ENCODE results near the gene BPIFB1. TPM values are rescaled to one million over a fixed set of nuclear protein-coding genes. Genes with fewer than 3 reads are reported as not detected.
A peak's percentile ranks its signal among the peaks of the same experiment; 100 is the strongest.

The BPIFB1 gene
- total and polyA plus RNA-seq, 2 of the 13 experiments (the other 11 are each of a cell fraction or from before 2014, with no cell fraction given): 0.82 to 4.4 TPM

GRCh38 chr20:33282991-33283555, at the start of gene BPIFB1 (continued):
- TF ChIP-seq ZNF281 (CRISPR knock-in tag; IDR thresholded peaks at IDR 0.05; ENCODE audit: borderline replicate concordance): peak; percentile 9; the same call in 1 of the 2 replicates
- TF ChIP-seq SMAD3 (CRISPR knock-in tag; IDR thresholded peaks at IDR 0.05): 0 out of 2 replicates have a peak, but pooled peaks have one; percentile 27
- peak; percentile 13; the same call in 1 of the 2 replicates for TF ChIP-seq FOXK1 (CRISPR knock-in tag; IDR thresholded peaks at IDR 0.05; ENCODE audit: borderline replicate concordance, low read depth)
- peak; percentile 71 for TF ChIP-seq ZNF501 (CRISPR knock-in tag; IDR thresholded peaks at IDR 0.05)
- peak; percentile 84 for TF ChIP-seq ZNF687 (CRISPR knock-in tag; IDR thresholded peaks at IDR 0.05)
- TF ChIP-seq DPF2 (CRISPR knock-in tag; IDR thresholded peaks at IDR 0.05; ENCODE audit: borderline replicate concordance, low read depth): peak; percentile 51; the same call in 1 of the 2 replicates
- TF ChIP-seq, protein P1, sequence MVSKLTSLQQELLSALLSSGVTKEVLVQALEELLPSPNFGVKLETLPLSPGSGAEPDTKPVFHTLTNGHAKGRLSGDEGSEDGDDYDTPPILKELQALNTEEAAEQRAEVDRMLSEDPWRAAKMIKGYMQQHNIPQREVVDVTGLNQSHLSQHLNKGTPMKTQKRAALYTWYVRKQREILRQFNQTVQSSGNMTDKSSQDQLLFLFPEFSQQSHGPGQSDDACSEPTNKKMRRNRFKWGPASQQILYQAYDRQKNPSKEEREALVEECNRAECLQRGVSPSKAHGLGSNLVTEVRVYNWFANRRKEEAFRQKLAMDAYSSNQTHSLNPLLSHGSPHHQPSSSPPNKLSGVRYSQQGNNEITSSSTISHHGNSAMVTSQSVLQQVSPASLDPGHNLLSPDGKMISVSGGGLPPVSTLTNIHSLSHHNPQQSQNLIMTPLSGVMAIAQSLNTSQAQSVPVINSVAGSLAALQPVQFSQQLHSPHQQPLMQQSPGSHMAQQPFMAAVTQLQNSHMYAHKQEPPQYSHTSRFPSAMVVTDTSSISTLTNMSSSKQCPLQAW (CRISPR knock-in tag; IDR thresholded peaks at IDR 0.05): peak; percentile 63; the same call in 1 of the 2 replicates
- no peak for TF ChIP-seq TCF7 (IDR thresholded peaks at IDR 0.05; ENCODE audit: low read depth)
- TF ChIP-seq ZSCAN9 (CRISPR knock-in tag; IDR thresholded peaks at IDR 0.05; ENCODE audit: borderline replicate concordance): peak; percentile 73
- no peak for TF ChIP-seq THAP11 (CRISPR knock-in tag; IDR thresholded peaks at IDR 0.05)
- no peak for TF ChIP-seq ZNF552 (CRISPR knock-in tag; IDR thresholded peaks at IDR 0.05; ENCODE audit: borderline replicate concordance)
- peak; percentile 28; the same call in 1 of the 2 replicates for TF ChIP-seq ZNF350 (CRISPR knock-in tag; IDR thresholded peaks at IDR 0.05; ENCODE audit: borderline replicate concordance, low read depth)
- peak; percentile 61; the same call in 1 of the 2 replicates for TF ChIP-seq AHR (CRISPR knock-in tag; IDR thresholded peaks at IDR 0.05)
- peak; percentile 52; the same call in 1 of the 2 replicates for TF ChIP-seq ZBTB38 (CRISPR knock-in tag; IDR thresholded peaks at IDR 0.05)
- TF ChIP-seq PHF8 (CRISPR knock-in tag; IDR thresholded peaks at IDR 0.05): peak; percentile 54
- TF ChIP-seq PITX1 (CRISPR knock-in tag; IDR thresholded peaks at IDR 0.05): peak; percentile 56; the same call in 1 of the 2 replicates
- TF ChIP-seq ZNF770 (CRISPR knock-in tag; IDR thresholded peaks at IDR 0.05): 0 out of 2 replicates have a peak, but pooled peaks have one; percentile 25

Measured in HepG2 (cell line).